HepG2 (cell line): Measurements from ENCODE around the gene SYDE1. TPM values are rescaled to one million over a fixed set of nuclear protein-coding genes. Genes with fewer than 3 reads are reported as not detected.

Experiments used
- ATAC-seq: fragments of 200-7000 bp; cut with Tn5 transposase; 3 replicates; pipeline ENCODE4 v1.9.1; 2020; ENCODE audit warnings: mild to moderate bottlenecking, moderate library complexity
- BruUV-seq: library from RNA; stranded (reverse); fragments of 400-500 nt; replicated peaks from 2 replicates; lab custom pipeline; 2021; lab: Mats Ljungman, UMichigan
- CTCF ChIA-PET: fragments of 300-600 bp; formaldehyde crosslinking; extraction: SDS; loops from one replicate; lab custom pipeline; 2021; ENCODE audit warnings: low total read pairs, inconsistent platforms, low intra/inter-chr PET ratio; lab: Yijun Ruan, JAX
- POLR2A ChIA-PET: fragments of 350-600 bp; sonication (Branson Sonifier 250); formaldehyde crosslinking; loops from one replicate; lab custom pipeline; 2020; ENCODE audit warnings: antibody characterized with exemption, inconsistent platforms; lab: Yijun Ruan, JAX
- DNase-seq: peaks from one replicate; pipeline ENCODE4 v3.0.0-alpha.2; 2015; ENCODE audit warnings: low spot score
- FAIRE-seq: peaks from 3 replicates; lab custom pipeline; 2011; peaks lifted over from hg19 to GRCh38; lab: Jason Lieb, UNC
- H2AFZ ChIP-seq: one replicate; pipeline ENCODE4 v1.6.1; 2011; ENCODE audit warnings: low read length, inconsistent platforms
- H3K27ac ChIP-seq: fragments of 300-600 bp; 3 replicates; pipeline ENCODE4 v1.8.0; 2011; ENCODE audit warnings: mixed run types, mild to moderate bottlenecking, mixed read lengths, low read length, inconsistent platforms; ENCODE audit not compliant: insufficient read depth; ENCODE audit errors: extremely low read length
- H3K27me3 ChIP-seq, 2 experiments: fragments of 200-600 bp in 1 of 2; 2 replicates in 1 of 2; 3 replicates in 1 of 2; pipeline versions ENCODE4 v1.6.0 to v1.8.0; 2011; ENCODE audit warnings: low read length in 2 of 2, mild to moderate bottlenecking in 2 of 2, moderate library complexity in 2 of 2, inconsistent platforms in 1 of 2; ENCODE audit not compliant: insufficient read depth in 2 of 2, control insufficient read depth in 1 of 2
- H3K36me3 ChIP-seq, 2 experiments: fragments of 200-600 bp in 1 of 2; replicated peaks in 1 of 2; 2 replicates in 1 of 2; 3 replicates in 1 of 2; pipeline versions ENCODE4 v1.5.1 to v1.8.0; 2011; ENCODE audit warnings: low read length in 2 of 2, inconsistent platforms in 1 of 2; ENCODE audit not compliant: insufficient read depth in 2 of 2, control insufficient read depth in 1 of 2
- H3K4me1 ChIP-seq: 2 replicates; pipeline ENCODE4 v1.5.1; 2012; ENCODE audit warnings: low read length, inconsistent platforms; ENCODE audit not compliant: insufficient read depth
- H3K4me2 ChIP-seq: 2 replicates; pipeline ENCODE4 v1.6.0; 2011; ENCODE audit warnings: low read depth, low read length, inconsistent platforms
- H3K4me3 ChIP-seq, 3 experiments: fragments of 200-600 bp in 1 of 3; sonication (generic), shearing (Covaris generic) in 1 of 3; replicated peaks in 1 of 3; 2 replicates each; pipeline ENCODE4 v1.5.1; 2011 to 2016; ENCODE audit warnings: low read length in 3 of 3, inconsistent platforms in 2 of 3, low read depth in 2 of 3, mild to moderate bottlenecking in 2 of 3, control low read depth in 1 of 3, mixed read lengths in 1 of 3; ENCODE audit not compliant: insufficient read depth in 1 of 3
- H3K79me2 ChIP-seq: one replicate; pipeline ENCODE4 v1.6.1; 2011; ENCODE audit warnings: low read length, inconsistent platforms; ENCODE audit not compliant: insufficient read depth
- H3K9ac ChIP-seq: 2 replicates; pipeline ENCODE4 v1.6.0; 2011; ENCODE audit warnings: mild to moderate bottlenecking, low read depth, low read length, inconsistent platforms; ENCODE audit not compliant: insufficient read depth
- H3K9me3 ChIP-seq: 2 replicates; pipeline ENCODE4 v1.5.1; 2012; ENCODE audit warnings: mild to moderate bottlenecking, low read length
- H4K20me1 ChIP-seq: 2 replicates; pipeline ENCODE4 v1.6.0; 2011; ENCODE audit warnings: inconsistent platforms, mild to moderate bottlenecking, low read length, moderate library complexity; ENCODE audit not compliant: insufficient read depth
- BCL3 ChIP-seq: sonication (generic); formaldehyde crosslinking; IDR thresholded peaks from 2 replicates; pipeline ENCODE4 v1.5.1; 2020; ENCODE audit warnings: mild to moderate bottlenecking, missing genetic modification reagents, moderate library complexity
- CAMTA2 ChIP-seq: sonication (generic); formaldehyde crosslinking; IDR thresholded peaks from 2 replicates; pipeline ENCODE4 v1.4.0; 2020; ENCODE audit warnings: mild to moderate bottlenecking, missing genetic modification reagents, borderline replicate concordance
- ELF4 ChIP-seq: sonication (generic); formaldehyde crosslinking; IDR thresholded peaks from 2 replicates; pipeline ENCODE4 v1.5.0; 2020; ENCODE audit warnings: missing genetic modification reagents, mild to moderate bottlenecking, moderate library complexity, borderline replicate concordance
- FOSL1 ChIP-seq: sonication (generic); formaldehyde crosslinking; IDR thresholded peaks from 2 replicates; pipeline ENCODE4 v1.9.0; 2021; ENCODE audit warnings: missing genetic modification reagents, borderline replicate concordance
- FUBP1 ChIP-seq: sonication (generic); formaldehyde crosslinking; IDR thresholded peaks from 2 replicates; pipeline ENCODE4 v1.5.1; 2020; ENCODE audit warnings: missing genetic modification reagents, mild to moderate bottlenecking, borderline replicate concordance
- GTF3A ChIP-seq: sonication (generic); formaldehyde crosslinking; conservative IDR thresholded peaks from 2 replicates; pipeline ENCODE4 v1.4.0; 2020; ENCODE audit warnings: mild to moderate bottlenecking, missing genetic modification reagents
- NPAS2 ChIP-seq: sonication (generic); formaldehyde crosslinking; IDR thresholded peaks from 2 replicates; pipeline ENCODE4 v1.8.0; 2022; ENCODE audit warnings: mild to moderate bottlenecking, missing genetic modification reagents, borderline replicate concordance
- NR3C1 ChIP-seq: sonication (generic); formaldehyde crosslinking; IDR thresholded peaks from 2 replicates; pipeline ENCODE4 v1.4.0; 2020; ENCODE audit warnings: missing genetic modification reagents
- SUZ12 ChIP-seq: fragments of 150-350 bp; IDR thresholded peaks from 2 replicates; pipeline ENCODE4 v1.6.1; 2014; ENCODE audit warnings: low read depth, low read length
- TBX3 ChIP-seq: fragments of 450-650 bp; IDR thresholded peaks from 2 replicates; pipeline ENCODE4 v1.6.1; 2017; ENCODE audit warnings: antibody characterized with exemption, mild to moderate bottlenecking, inconsistent platforms, borderline replicate concordance
- TFDP2 ChIP-seq: sonication (generic); formaldehyde crosslinking; IDR thresholded peaks from 2 replicates; pipeline ENCODE4 v1.4.0; 2020; ENCODE audit warnings: missing genetic modification reagents
- TGIF2 ChIP-seq: IDR thresholded peaks from 2 replicates; pipeline ENCODE4 v1.6.1; 2016; ENCODE audit warnings: control low read depth, missing compliant biosample characterization
- THAP11 ChIP-seq: IDR thresholded peaks from 2 replicates; pipeline ENCODE4 v1.6.1; 2016; ENCODE audit warnings: missing biosample characterization, missing genetic modification reagents
- XBP1 ChIP-seq: sonication (generic); formaldehyde crosslinking; IDR thresholded peaks from 2 replicates; pipeline ENCODE4 v1.5.0; 2020; ENCODE audit warnings: missing genetic modification reagents
- ZBTB1 ChIP-seq: sonication (generic); formaldehyde crosslinking; IDR thresholded peaks from 2 replicates; pipeline ENCODE4 v1.4.0; 2020; ENCODE audit warnings: missing genetic modification reagents, borderline replicate concordance
- ZNF101 ChIP-seq: sonication (generic); formaldehyde crosslinking; IDR thresholded peaks from 2 replicates; pipeline ENCODE4 v1.4.0; 2020; ENCODE audit warnings: mild to moderate bottlenecking, low read depth, missing genetic modification reagents, borderline replicate concordance
- ZNF224 ChIP-seq: sonication (generic); formaldehyde crosslinking; IDR thresholded peaks from 2 replicates; pipeline ENCODE4 v1.5.0; 2020; ENCODE audit warnings: mild to moderate bottlenecking, missing genetic modification reagents
- ZNF362 ChIP-seq: sonication (generic); formaldehyde crosslinking; IDR thresholded peaks from 2 replicates; pipeline ENCODE4 v1.4.0; 2020; ENCODE audit warnings: missing genetic modification reagents, mild to moderate bottlenecking, borderline replicate concordance
- ZNF615 ChIP-seq: sonication (generic); formaldehyde crosslinking; IDR thresholded peaks from 2 replicates; pipeline ENCODE4 v1.5.0; 2020; ENCODE audit warnings: mild to moderate bottlenecking, missing genetic modification reagents, borderline replicate concordance
- WGBS: methylation state at CpG from one replicate; pipeline ENCODE4 v1.1.6; 2017; ENCODE audit warnings: low lambda C conversion rate; 5-methylcytosine and 5-hydroxymethylcytosine counted together
- in situ Hi-C: cut with HindIII; loops from 2 replicates; pipeline ENCODE4 v1.10.0; 2017; ENCODE audit warnings: low pct_unique_long_range_greater_than_20kb; ENCODE audit not compliant: extremely low pct_ligation_motif_present
- intact Hi-C: fragments of 100-400 bp; cut with micrococcal nuclease; formaldehyde crosslinking; loops from one replicate; pipeline ENCODE4 v1.10.0; 2022; ENCODE audit not compliant: unreplicated experiment
- polyA plus RNA-seq, 8 experiments: library from polyadenylated mRNA; depleted of rRNA in 3 of 8; stranded (reverse) in 7 of 8; unstranded in 1 of 8; fragments of >200 nt; fragmentation: Illumina TruSeq in 4 of 8; extraction: Trizol in 4 of 8; gene quantifications; 2 replicates each; pipeline versions ENCODE4 v1.2.1 to v1.2.3, GENCODE V29; 2011 to 2016; ENCODE audit warnings: low read depth in 4 of 8, missing spikeins in 1 of 8, mixed read lengths in 1 of 8; ENCODE audit not compliant: insufficient read depth in 1 of 8
- total RNA-seq, 5 experiments: library from RNA; depleted of rRNA; stranded (reverse); fragments of >200 nt; fragmentation: Illumina TruSeq; extraction: Trizol; gene quantifications; 2 replicates each; pipeline ENCODE4 v1.2.3, GENCODE V29; 2016; ENCODE audit warnings: low read depth in 1 of 5

SYDE1 gene
- total and polyA plus RNA-seq, 2 of the 13 experiments (the other 11 are each of a cell fraction or from before 2014, with no cell fraction given), result 4.3 to 13.6 TPM

DNA sequence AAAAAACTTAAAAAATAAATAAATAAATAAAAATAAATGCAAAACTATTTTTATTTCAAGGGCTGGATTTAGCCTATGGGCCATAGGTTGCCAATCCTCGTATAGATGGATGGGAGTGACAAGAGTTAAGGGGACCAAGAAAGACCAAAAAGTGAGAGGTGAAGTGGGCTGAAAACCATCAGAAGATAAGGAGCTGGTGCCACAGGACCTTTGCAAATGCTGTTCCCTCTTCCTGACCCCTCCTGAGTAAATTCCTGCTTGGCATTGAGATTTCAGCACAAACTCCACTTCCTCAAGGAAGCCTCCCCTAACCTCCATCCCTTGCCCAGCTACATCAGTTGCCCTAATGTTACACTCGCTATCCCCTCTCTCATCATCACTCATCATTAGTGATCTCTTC is 14.2 kb upstream of the SYDE1 start:
- Histone ChIP-seq H3K9ac (no peak overlapping the region), H3K27ac (no peak overlapping the region), H3K4me2 (no peak overlapping the region), H2AFZ (no peak overlapping the region), H3K4me1 (peaks cover 26% of the 10 kb centered on the region)
- POLR2A ChIA-PET, result no interaction called here
- CTCF ChIA-PET, result interaction anchor here (4.0 kb wide), 1 partner anchor 57 kb away, joined by 30 read pairs; no protein-coding TSS in a partner anchor
- no TSS peak for BruUV-seq
- no peak for TF ChIP-seq SUZ12
- no peak for TF ChIP-seq ZBTB1 (CRISPR knock-in tag)
- TF ChIP-seq NR3C1, result no peak
- no peak for TF ChIP-seq FUBP1
- no peak for TF ChIP-seq CAMTA2
- TF ChIP-seq ELF4 (CRISPR knock-in tag), result no peak
- no peak for TF ChIP-seq TBX3
- TF ChIP-seq XBP1, result no peak
- TF ChIP-seq ZNF362 (CRISPR knock-in tag), result no peak
- no peak for TF ChIP-seq GTF3A
- no peak for TF ChIP-seq ZNF224 (CRISPR knock-in tag)
- no peak for TF ChIP-seq ZNF615 (CRISPR knock-in tag)
- no peak for TF ChIP-seq FOSL1 (CRISPR knock-in tag)
- TF ChIP-seq TFDP2 (CRISPR knock-in tag), result no peak
- no peak for TF ChIP-seq NPAS2
- no peak for TF ChIP-seq BCL3 (CRISPR knock-in tag)
- TF ChIP-seq ZNF101, result no peak
- TF ChIP-seq THAP11 (CRISPR knock-in tag), result no peak
- TF ChIP-seq TGIF2 (CRISPR knock-in tag), result no peak
- TF ChIP-seq, all 625 proteins: peak for 0
- intact Hi-C loops, result no loop called here
- WGBS, result 44% methylated on average over 2 of the region's 2 CpGs
- ATAC-seq, result no peak
- H4K20me1 ChIP-seq, result no peaks in the 10 kb centered on the region
- no peaks in the 10 kb centered on the region for H3K9me3 ChIP-seq
- no peak overlapping the region for H3K4me3 ChIP-seq
- FAIRE-seq, result no peak
- H3K36me3 ChIP-seq, result no peaks in the 10 kb centered on the region
- in situ Hi-C loops, result loop anchor here (25.0 kb wide), 1 partner anchor 469 kb away; no protein-coding TSS in a partner anchor
- H3K27me3 ChIP-seq, result peaks cover 0 to under 1% of the 10 kb centered on the region in 2 experiments; a peak in 1 of 5 replicates
- H3K79me2 ChIP-seq, result no peaks in the 10 kb centered on the region
- DNase-seq, result no peak
